ENCODE data around the gene TULP4. TPM values are rescaled to one million over a fixed set of nuclear protein-coding genes. Genes with fewer than 3 reads are reported as not detected.

The TULP4 gene
- total RNA-seq, 2 donors from 2014 or later, result 140 to 199 TPM

DNA sequence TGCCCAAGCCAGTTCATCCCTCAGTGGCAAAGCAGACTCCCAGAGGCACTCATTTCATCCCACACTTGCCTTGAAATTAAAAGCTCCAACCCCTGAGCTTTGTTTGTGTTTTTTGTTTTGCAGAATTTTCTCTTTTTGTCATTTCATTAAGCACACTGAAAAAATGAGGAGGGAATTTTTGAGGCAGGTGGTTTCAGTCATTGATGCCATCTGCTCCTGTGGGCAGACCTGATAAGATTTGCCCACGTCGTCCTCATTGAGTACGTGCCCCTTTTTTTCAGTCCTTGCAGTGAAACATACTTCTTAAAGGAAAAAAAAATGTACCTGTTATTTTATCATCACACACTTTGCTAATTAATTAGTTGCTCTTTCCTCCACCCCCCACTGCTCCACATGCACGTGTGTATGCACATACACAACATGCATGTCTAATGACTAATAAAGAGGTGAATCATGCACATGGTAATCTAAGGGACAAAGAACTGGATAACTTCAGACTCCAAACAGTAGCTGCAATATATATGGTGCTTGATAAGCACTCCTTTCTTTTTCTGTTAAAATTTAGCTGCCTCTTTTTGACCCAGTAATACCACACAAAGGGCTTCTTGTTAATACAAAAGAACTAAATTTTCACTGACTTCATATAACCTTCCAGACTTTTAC, 145.5 kb downstream of the TULP4 start:
- TF ChIP-seq, protein P1, sequence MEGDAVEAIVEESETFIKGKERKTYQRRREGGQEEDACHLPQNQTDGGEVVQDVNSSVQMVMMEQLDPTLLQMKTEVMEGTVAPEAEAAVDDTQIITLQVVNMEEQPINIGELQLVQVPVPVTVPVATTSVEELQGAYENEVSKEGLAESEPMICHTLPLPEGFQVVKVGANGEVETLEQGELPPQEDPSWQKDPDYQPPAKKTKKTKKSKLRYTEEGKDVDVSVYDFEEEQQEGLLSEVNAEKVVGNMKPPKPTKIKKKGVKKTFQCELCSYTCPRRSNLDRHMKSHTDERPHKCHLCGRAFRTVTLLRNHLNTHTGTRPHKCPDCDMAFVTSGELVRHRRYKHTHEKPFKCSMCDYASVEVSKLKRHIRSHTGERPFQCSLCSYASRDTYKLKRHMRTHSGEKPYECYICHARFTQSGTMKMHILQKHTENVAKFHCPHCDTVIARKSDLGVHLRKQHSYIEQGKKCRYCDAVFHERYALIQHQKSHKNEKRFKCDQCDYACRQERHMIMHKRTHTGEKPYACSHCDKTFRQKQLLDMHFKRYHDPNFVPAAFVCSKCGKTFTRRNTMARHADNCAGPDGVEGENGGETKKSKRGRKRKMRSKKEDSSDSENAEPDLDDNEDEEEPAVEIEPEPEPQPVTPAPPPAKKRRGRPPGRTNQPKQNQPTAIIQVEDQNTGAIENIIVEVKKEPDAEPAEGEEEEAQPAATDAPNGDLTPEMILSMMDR (IDR thresholded peaks at IDR 0.05), result no peak
- peaks cover 3% of the 10 kb centered on the region for H3K36me3 ChIP-seq
- no peak overlapping the region for H3K4me3 ChIP-seq
- DNase-seq (ENCODE audit: low spot score), result no peak
- no peaks in the 10 kb centered on the region for H3K4me1 ChIP-seq
- no peaks in the 10 kb centered on the region for H3K9me3 ChIP-seq
- H3K27ac ChIP-seq, result no peak overlapping the region
- H3K27me3 ChIP-seq, result no peaks in the 10 kb centered on the region

DNA sequence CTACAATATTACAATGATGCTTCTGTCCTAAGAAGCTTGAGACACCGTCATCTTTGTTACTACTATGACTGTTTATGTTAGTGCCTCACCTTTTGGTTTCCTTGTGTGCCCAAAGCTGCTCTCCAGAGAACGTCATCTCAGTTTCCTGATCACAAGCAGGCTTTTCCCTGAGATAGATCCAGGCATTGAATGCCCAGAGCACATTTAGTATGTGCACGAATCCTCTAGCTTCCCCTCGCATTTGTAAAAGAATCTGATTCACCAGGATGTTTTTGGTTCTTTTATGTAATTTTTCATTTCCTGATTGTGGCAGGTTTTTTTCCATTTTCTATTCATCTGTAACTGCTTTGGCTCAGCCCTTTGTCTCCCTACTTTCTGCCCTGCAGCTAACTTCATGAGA, 147.5 kb downstream of the TULP4 start:
- Histone ChIP-seq H3K4me3 (no peak overlapping the region), H3K27me3 (no peaks in the 10 kb centered on the region), H3K9me3 (no peaks in the 10 kb centered on the region), H3K36me3 (peaks cover 7% of the 10 kb centered on the region), H3K27ac (no peak overlapping the region), H3K4me1 (no peaks in the 10 kb centered on the region)
- TF ChIP-seq, protein P1 (IDR thresholded peaks at IDR 0.05), result no peak
- no peak for DNase-seq (ENCODE audit: low spot score)

DNA sequence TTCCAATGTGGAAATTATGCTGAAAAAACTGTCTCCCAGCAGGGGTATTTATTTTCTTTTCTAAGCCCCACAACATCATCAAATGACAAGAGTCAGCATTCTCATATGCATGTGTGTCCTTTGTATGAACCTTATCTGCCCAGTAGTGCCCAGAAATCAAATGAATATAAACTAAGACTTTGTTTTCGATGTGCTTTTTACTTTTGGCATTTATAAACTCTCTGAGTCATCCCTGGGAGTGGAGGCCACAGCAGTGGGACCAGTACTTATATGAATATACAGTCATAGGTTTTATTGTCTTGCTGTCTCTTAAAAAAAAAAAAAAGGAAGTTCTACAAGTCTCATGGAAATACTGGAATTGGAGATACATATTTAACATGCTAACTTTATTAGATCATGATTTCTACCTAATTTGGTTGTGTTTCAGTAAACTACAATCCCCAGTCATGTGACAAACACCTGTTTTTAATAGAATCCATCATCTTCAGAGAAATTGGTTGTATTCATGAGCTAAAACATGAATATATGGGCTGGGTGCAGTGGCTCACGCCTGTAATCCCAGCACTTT, 148.4 kb downstream of the TULP4 start:
- Histone ChIP-seq H3K27ac (no peak overlapping the region), H3K9me3 (no peaks in the 10 kb centered on the region), H3K4me3 (no peak overlapping the region), H3K4me1 (no peaks in the 10 kb centered on the region), H3K36me3 (peaks cover 7% of the 10 kb centered on the region), H3K27me3 (no peaks in the 10 kb centered on the region)
- TF ChIP-seq, protein P1 (IDR thresholded peaks at IDR 0.05), result no peak
- DNase-seq (ENCODE audit: low spot score), result no peak

- Histone ChIP-seq H3K9me3 (no peaks in the 10 kb centered on the region), H3K4me1 (no peaks in the 10 kb centered on the region), H3K27ac (no peak overlapping the region), H3K4me3 (no peak overlapping the region), H3K36me3 (peaks cover 7% of the 10 kb centered on the region), H3K27me3 (no peaks in the 10 kb centered on the region)
- TF ChIP-seq, protein P1 (IDR thresholded peaks at IDR 0.05), result no peak
- DNase-seq (ENCODE audit: low spot score), result no peak
Observed at GRCh38 chr6:158461954-158462353, 149.7 kb downstream of the TULP4 start.

DNA sequence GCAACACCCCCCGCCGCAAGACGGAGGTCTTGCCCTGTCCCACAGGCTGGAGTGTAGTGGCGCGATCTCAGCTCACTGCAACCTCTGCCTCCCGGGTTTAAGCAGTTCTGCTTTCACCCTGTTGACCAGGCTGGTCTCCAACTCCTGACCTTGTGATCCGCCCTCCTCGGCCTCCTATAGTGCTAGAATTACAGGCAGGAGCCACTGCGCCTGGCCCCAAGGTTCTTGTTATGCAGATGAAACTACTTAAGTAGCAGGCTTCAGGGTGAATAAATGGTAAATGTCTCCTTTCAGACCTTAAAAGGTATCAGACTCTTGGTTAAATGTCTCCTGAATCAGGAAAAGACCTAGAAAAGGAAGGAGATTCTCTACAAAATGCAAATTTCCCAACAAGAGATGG, 152.2 kb downstream of the TULP4 start:
- TF ChIP-seq, protein P1 (IDR thresholded peaks at IDR 0.05), result no peak
- no peak overlapping the region for H3K4me3 ChIP-seq
- no peaks in the 10 kb centered on the region for H3K27me3 ChIP-seq
- no peaks in the 10 kb centered on the region for H3K4me1 ChIP-seq
- no peaks in the 10 kb centered on the region for H3K9me3 ChIP-seq
- peaks cover 7% of the 10 kb centered on the region for H3K36me3 ChIP-seq
- no peak for DNase-seq (ENCODE audit: low spot score)
- H3K27ac ChIP-seq, result no peak overlapping the region

GRCh38 chr6:158465257-158465656, 153.0 kb downstream of the TULP4 start:
- H3K27me3 ChIP-seq, result no peaks in the 10 kb centered on the region
- no peak overlapping the region for H3K4me3 ChIP-seq
- no peak overlapping the region for H3K27ac ChIP-seq
- no peaks in the 10 kb centered on the region for H3K4me1 ChIP-seq
- no peaks in the 10 kb centered on the region for H3K9me3 ChIP-seq
- TF ChIP-seq, protein P1 (IDR thresholded peaks at IDR 0.05), result no peak
- DNase-seq (ENCODE audit: low spot score), result no peak
- H3K36me3 ChIP-seq, result peaks cover 7% of the 10 kb centered on the region

All from right atrium auricular region (tissue), 2 donors.